HepG2 (cell line): ENCODE data around the gene TMEM8B. TPM values are rescaled to one million over a fixed set of nuclear protein-coding genes. Genes with fewer than 3 reads are reported as not detected.

Experiments used
- ELK4 ChIP-seq: sonication (generic); formaldehyde crosslinking; IDR thresholded peaks from 2 replicates; pipeline ENCODE4 v1.9.0; 2021; ENCODE audit warnings: missing genetic modification reagents, borderline replicate concordance
- HMG20B ChIP-seq: conservative IDR thresholded peaks from 2 replicates; pipeline ENCODE4 v1.6.1; 2016; ENCODE audit warnings: missing genetic modification reagents, missing compliant biosample characterization
- MAZ ChIP-seq, 2 experiments: sonication (generic) in 1 of 2; formaldehyde crosslinking in 1 of 2; IDR thresholded peaks; 2 replicates each; pipeline versions ENCODE4 v1.5.0 to v1.6.1; 2012 to 2020; ENCODE audit warnings: low read depth in 2 of 2, mild to moderate bottlenecking in 2 of 2, borderline replicate concordance in 1 of 2, improper control_type of control experiment in 1 of 2, low read length in 1 of 2, missing genetic modification reagents in 1 of 2, moderate library complexity in 1 of 2
- TERF1 ChIP-seq: sonication (generic); formaldehyde crosslinking; IDR thresholded peaks from 2 replicates; pipeline ENCODE4 v1.8.0; 2022; ENCODE audit warnings: mild to moderate bottlenecking, missing genetic modification reagents, moderate library complexity
- ZBTB40 ChIP-seq, 2 experiments: fragments of 450-650 bp in 1 of 2; sonication (generic) in 1 of 2; formaldehyde crosslinking in 1 of 2; IDR thresholded peaks; 2 replicates each; pipeline versions ENCODE4 v1.6.1 to v1.8.0; 2016 to 2022; ENCODE audit warnings: antibody characterized with exemption in 1 of 2, mild to moderate bottlenecking in 1 of 2, missing genetic modification reagents in 1 of 2
- ZNF318 ChIP-seq: sonication (generic); formaldehyde crosslinking; IDR thresholded peaks from 2 replicates; pipeline ENCODE4 v1.4.0; 2020; ENCODE audit warnings: mild to moderate bottlenecking, missing genetic modification reagents
- polyA plus RNA-seq, 8 experiments: library from polyadenylated mRNA; depleted of rRNA in 3 of 8; stranded (reverse) in 7 of 8; unstranded in 1 of 8; fragments of >200 nt; fragmentation: Illumina TruSeq in 4 of 8; extraction: Trizol in 4 of 8; gene quantifications; 2 replicates each; pipeline versions ENCODE4 v1.2.1 to v1.2.3, GENCODE V29; 2011 to 2016; ENCODE audit warnings: low read depth in 4 of 8, missing spikeins in 1 of 8, mixed read lengths in 1 of 8; ENCODE audit not compliant: insufficient read depth in 1 of 8
- total RNA-seq, 5 experiments: library from RNA; depleted of rRNA; stranded (reverse); fragments of >200 nt; fragmentation: Illumina TruSeq; extraction: Trizol; gene quantifications; 2 replicates each; pipeline ENCODE4 v1.2.3, GENCODE V29; 2016; ENCODE audit warnings: low read depth in 1 of 5

Gene TMEM8B
- total and polyA plus RNA-seq, 2 of the 13 experiments (the other 11 are each of a cell fraction or from before 2014, with no cell fraction given): 2.1 to 2.7 TPM

GRCh38 chr9:35812025-35812602, 16.9 kb upstream of the TMEM8B start, which contains the start of gene SPAG8 (continued):
- no peak for TF ChIP-seq ZNF318
- TF ChIP-seq HMG20B (CRISPR knock-in tag): 0 out of 2 replicates have a peak, but pooled peaks have one; percentile 36
- TF ChIP-seq MAZ (IDR thresholded peaks at IDR 0.05; ENCODE audit: borderline replicate concordance, low read depth, low read length): no peak
- no peak; the same call in 1 of the 2 replicates for TF ChIP-seq MAZ (CRISPR knock-in tag; IDR thresholded peaks at IDR 0.05; ENCODE audit: low read depth)
- no peak for TF ChIP-seq ELK4 (CRISPR knock-in tag)
- TF ChIP-seq TERF1 (CRISPR knock-in tag): no peak
- peak; percentile 91 for TF ChIP-seq ZBTB40 (IDR thresholded peaks at IDR 0.05)
- no peak; the same call in 1 of the 2 replicates for TF ChIP-seq ZBTB40 (CRISPR knock-in tag; IDR thresholded peaks at IDR 0.05)
